ENCODE data around the gene PPP1R7.

The PPP1R7 gene

GRCh38 chr2:241133436-241133820, 16.8 kb upstream of the PPP1R7 start:
- H3K4me3 ChIP-seq (replicated peaks; ENCODE audit: low read depth, low read length), result no peak overlapping the region
- no peak for TF ChIP-seq CTCF (IDR thresholded peaks at IDR 0.05; ENCODE audit: insufficient read depth, low read length, poor library complexity, severe bottlenecking)
- H3K36me3 ChIP-seq (ENCODE audit: control insufficient read depth, insufficient read depth, low read length), result peaks cover 30% of the 10 kb centered on the region
- DNase-seq (ENCODE audit: extremely low read depth, insufficient read length), result no peak
- H3K27me3 ChIP-seq (replicated peaks; ENCODE audit: control insufficient read depth, insufficient read depth, low read length), result no peaks in the 10 kb centered on the region

- H3K36me3 ChIP-seq (ENCODE audit: control insufficient read depth, insufficient read depth, low read length), result peaks cover 30% of the 10 kb centered on the region
- H3K27me3 ChIP-seq (replicated peaks; ENCODE audit: control insufficient read depth, insufficient read depth, low read length), result no peaks in the 10 kb centered on the region
- TF ChIP-seq CTCF (IDR thresholded peaks at IDR 0.05; ENCODE audit: insufficient read depth, low read length, poor library complexity, severe bottlenecking), result no peak
- no peak overlapping the region for H3K4me3 ChIP-seq (replicated peaks; ENCODE audit: low read depth, low read length)
- DNase-seq (ENCODE audit: extremely low read depth, insufficient read length), result no peak
These were observed 15.6 kb upstream of the PPP1R7 start for GRCh38 chr2:241134711-241135110.

GRCh38 chr2:241135737-241136136, 14.5 kb upstream of the PPP1R7 start:
- Histone ChIP-seq H3K4me3 (replicated peaks; ENCODE audit: low read depth, low read length) (no peak overlapping the region), H3K27me3 (replicated peaks; ENCODE audit: control insufficient read depth, insufficient read depth, low read length) (no peaks in the 10 kb centered on the region), H3K36me3 (ENCODE audit: control insufficient read depth, insufficient read depth, low read length) (peaks cover 31% of the 10 kb centered on the region)
- DNase-seq (ENCODE audit: extremely low read depth, insufficient read length), result no peak
- TF ChIP-seq CTCF (IDR thresholded peaks at IDR 0.05; ENCODE audit: insufficient read depth, low read length, poor library complexity, severe bottlenecking), result no peak

- Histone ChIP-seq H3K4me3 (replicated peaks; ENCODE audit: low read depth, low read length) (no peak overlapping the region), H3K27me3 (replicated peaks; ENCODE audit: control insufficient read depth, insufficient read depth, low read length) (no peaks in the 10 kb centered on the region), H3K36me3 (ENCODE audit: control insufficient read depth, insufficient read depth, low read length) (peaks cover 33% of the 10 kb centered on the region)
- DNase-seq (ENCODE audit: extremely low read depth, insufficient read length), result no peak
- no peak for TF ChIP-seq CTCF (IDR thresholded peaks at IDR 0.05; ENCODE audit: insufficient read depth, low read length, poor library complexity, severe bottlenecking)
These were observed 14.1 kb upstream of the PPP1R7 start for GRCh38 chr2:241136191-241136590.

GRCh38 chr2:241136661-241137260, 13.5 kb upstream of the PPP1R7 start:
- TF ChIP-seq CTCF (IDR thresholded peaks at IDR 0.05; ENCODE audit: insufficient read depth, low read length, poor library complexity, severe bottlenecking), result no peak
- no peaks in the 10 kb centered on the region for H3K27me3 ChIP-seq (replicated peaks; ENCODE audit: control insufficient read depth, insufficient read depth, low read length)
- H3K36me3 ChIP-seq (ENCODE audit: control insufficient read depth, insufficient read depth, low read length), result peaks cover 32% of the 10 kb centered on the region

More at GRCh38 chr2:241136661-241137260, 13.5 kb upstream of the PPP1R7 start:
- H3K4me3 ChIP-seq (replicated peaks; ENCODE audit: low read depth, low read length), result no peak overlapping the region
- no peak for DNase-seq (ENCODE audit: extremely low read depth, insufficient read length)
